Measurements from ENCODE around the gene GAS6.

- TF ChIP-seq EZH2 (IDR thresholded peaks at IDR 0.05; ENCODE audit: borderline replicate concordance, insufficient read depth, low read length, poor library complexity, severe bottlenecking) = no peak
- TF ChIP-seq POLR2AphosphoS5 (IDR thresholded peaks at IDR 0.05) = no peak
- TF ChIP-seq, protein P1, sequence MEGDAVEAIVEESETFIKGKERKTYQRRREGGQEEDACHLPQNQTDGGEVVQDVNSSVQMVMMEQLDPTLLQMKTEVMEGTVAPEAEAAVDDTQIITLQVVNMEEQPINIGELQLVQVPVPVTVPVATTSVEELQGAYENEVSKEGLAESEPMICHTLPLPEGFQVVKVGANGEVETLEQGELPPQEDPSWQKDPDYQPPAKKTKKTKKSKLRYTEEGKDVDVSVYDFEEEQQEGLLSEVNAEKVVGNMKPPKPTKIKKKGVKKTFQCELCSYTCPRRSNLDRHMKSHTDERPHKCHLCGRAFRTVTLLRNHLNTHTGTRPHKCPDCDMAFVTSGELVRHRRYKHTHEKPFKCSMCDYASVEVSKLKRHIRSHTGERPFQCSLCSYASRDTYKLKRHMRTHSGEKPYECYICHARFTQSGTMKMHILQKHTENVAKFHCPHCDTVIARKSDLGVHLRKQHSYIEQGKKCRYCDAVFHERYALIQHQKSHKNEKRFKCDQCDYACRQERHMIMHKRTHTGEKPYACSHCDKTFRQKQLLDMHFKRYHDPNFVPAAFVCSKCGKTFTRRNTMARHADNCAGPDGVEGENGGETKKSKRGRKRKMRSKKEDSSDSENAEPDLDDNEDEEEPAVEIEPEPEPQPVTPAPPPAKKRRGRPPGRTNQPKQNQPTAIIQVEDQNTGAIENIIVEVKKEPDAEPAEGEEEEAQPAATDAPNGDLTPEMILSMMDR (IDR thresholded peaks at IDR 0.05; ENCODE audit: poor library complexity, severe bottlenecking) = no peak
- TF ChIP-seq RAD21 (conservative IDR thresholded peaks at IDR 0.05) = no peak
- TF ChIP-seq, protein P2, sequence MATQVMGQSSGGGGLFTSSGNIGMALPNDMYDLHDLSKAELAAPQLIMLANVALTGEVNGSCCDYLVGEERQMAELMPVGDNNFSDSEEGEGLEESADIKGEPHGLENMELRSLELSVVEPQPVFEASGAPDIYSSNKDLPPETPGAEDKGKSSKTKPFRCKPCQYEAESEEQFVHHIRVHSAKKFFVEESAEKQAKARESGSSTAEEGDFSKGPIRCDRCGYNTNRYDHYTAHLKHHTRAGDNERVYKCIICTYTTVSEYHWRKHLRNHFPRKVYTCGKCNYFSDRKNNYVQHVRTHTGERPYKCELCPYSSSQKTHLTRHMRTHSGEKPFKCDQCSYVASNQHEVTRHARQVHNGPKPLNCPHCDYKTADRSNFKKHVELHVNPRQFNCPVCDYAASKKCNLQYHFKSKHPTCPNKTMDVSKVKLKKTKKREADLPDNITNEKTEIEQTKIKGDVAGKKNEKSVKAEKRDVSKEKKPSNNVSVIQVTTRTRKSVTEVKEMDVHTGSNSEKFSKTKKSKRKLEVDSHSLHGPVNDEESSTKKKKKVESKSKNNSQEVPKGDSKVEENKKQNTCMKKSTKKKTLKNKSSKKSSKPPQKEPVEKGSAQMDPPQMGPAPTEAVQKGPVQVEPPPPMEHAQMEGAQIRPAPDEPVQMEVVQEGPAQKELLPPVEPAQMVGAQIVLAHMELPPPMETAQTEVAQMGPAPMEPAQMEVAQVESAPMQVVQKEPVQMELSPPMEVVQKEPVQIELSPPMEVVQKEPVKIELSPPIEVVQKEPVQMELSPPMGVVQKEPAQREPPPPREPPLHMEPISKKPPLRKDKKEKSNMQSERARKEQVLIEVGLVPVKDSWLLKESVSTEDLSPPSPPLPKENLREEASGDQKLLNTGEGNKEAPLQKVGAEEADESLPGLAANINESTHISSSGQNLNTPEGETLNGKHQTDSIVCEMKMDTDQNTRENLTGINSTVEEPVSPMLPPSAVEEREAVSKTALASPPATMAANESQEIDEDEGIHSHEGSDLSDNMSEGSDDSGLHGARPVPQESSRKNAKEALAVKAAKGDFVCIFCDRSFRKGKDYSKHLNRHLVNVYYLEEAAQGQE (IDR thresholded peaks at IDR 0.05; ENCODE audit: borderline replicate concordance) = no peak
- TF ChIP-seq TAF1 (IDR thresholded peaks at IDR 0.05; ENCODE audit: low read depth) = no peak
Measured at GRCh38 chr13:113813070-113813748, 50.7 kb downstream of the GAS6 start.
